ENCODE results near the gene KCTD14.

DNA sequence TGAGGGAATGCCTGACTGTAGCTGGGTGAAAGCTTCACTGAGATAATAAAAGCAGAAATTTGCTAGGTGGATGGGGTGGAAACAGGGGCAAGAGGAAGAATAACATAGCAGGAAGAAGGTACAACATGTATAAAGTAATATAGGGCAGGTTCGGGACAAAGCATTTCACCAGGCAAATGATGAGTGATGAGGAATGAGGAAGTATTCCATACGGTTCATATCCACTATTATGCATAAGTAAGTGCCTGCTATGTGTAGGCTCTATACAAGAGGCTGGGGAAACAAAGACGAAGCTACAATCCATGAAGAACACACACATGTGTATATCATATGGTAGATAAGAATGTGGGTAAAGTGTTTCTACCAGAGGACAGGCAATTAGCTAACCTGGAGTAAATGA lies 48.6 kb upstream of the KCTD14 start:
- no peak for TF ChIP-seq CTCF (IDR thresholded peaks at IDR 0.05)
- TF ChIP-seq POLR2A (IDR thresholded peaks at IDR 0.05) = no peak
